Effector memory CD4-positive, alpha-beta T cell (primary cell): Measurements from ENCODE around the gene TMEM114.

ENCODE experiments used
- DNase-seq, 3 donors: peaks; one replicate each; pipeline ENCODE4 v3.0.0-alpha.2; 2020
- H3K27ac ChIP-seq: 2 replicates; pipeline ENCODE4 v1.7.0; 2013; ENCODE audit warnings: mild to moderate bottlenecking, low read length, moderate library complexity; ENCODE audit not compliant: insufficient read depth, poor library complexity, severe bottlenecking
- H3K27me3 ChIP-seq: replicated peaks from 2 replicates; pipeline ENCODE4 v1.7.0; 2013; ENCODE audit warnings: mild to moderate bottlenecking, low read length; ENCODE audit not compliant: insufficient read depth, control insufficient read depth, poor library complexity, severe bottlenecking
- H3K36me3 ChIP-seq: 2 replicates; pipeline ENCODE4 v1.7.0; 2013; ENCODE audit warnings: mild to moderate bottlenecking, low read length, moderate library complexity; ENCODE audit not compliant: control insufficient read depth, insufficient read depth
- H3K4me1 ChIP-seq: 2 replicates; pipeline ENCODE4 v1.7.0; 2013; ENCODE audit warnings: low read length, mild to moderate bottlenecking; ENCODE audit not compliant: control insufficient read depth, insufficient read depth, poor library complexity, severe bottlenecking
- H3K4me3 ChIP-seq: 2 replicates; pipeline ENCODE4 v1.7.0; 2013; ENCODE audit warnings: low read length, low read depth, mild to moderate bottlenecking; ENCODE audit not compliant: insufficient read depth, poor library complexity, severe bottlenecking
- H3K9me3 ChIP-seq: 2 replicates; pipeline ENCODE4 v1.7.0; 2013; ENCODE audit warnings: mild to moderate bottlenecking, low read length, moderate library complexity; ENCODE audit not compliant: control insufficient read depth
- total RNA-seq, 3 donors: gene quantifications; one replicate each; lab custom pipeline; 2026; lab: John Stamatoyannopoulos, UW

TMEM114 gene
- total RNA-seq, result 0 reads per million in 3 donors

DNA sequence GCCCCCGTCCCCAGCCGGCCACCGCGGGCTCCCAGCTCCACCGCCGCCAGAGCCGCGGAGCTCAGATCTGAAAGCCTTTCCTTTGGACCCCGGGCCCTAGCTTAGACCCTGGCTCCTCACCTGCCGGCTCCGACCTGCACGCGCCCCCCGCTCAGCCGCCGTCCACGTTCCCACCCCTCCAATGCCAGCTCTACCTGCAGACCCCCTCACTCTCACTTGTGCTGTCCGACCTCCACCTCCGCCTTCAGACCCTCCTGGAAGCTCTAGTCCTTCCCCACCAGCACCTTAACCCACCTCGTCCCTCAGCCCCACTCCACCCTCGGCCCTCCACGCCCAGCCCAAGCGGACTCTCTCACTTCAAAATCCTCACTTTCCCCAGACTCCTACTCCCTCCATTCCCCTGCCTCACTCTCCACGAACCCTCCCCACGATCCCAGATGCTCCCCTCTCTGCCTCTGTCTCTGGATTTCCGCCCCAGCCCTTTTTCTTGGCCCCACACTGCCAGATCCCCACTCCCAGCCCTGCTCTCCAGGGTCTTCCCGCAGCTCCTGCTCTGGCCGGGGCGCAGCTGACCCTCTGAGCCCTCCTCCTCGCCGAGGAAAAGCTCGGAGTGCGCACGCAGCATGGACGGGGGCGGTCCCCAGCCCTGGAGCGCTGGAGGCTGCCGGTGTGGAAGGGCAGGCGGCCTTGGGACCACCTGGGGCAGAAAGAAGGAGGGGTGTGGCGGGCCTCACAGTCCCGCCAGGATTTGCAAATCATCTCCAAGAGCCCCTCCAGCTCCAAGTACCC, at the start of gene TMEM114:
Gene TMEM114, minus strand, starts transcription at position 612 of the 789 bp plus-strand sequence. CDS start 673 bp downstream, outside the sequence.
- H3K4me3 ChIP-seq, result no peak within 1 kb of the TSS
- no peak for DNase-seq
- H3K9me3 ChIP-seq, result no peaks in the 10 kb centered on the region
- H3K27ac ChIP-seq, result no peak within 1 kb of the TSS
- peaks cover 11% of the 10 kb centered on the region for H3K27me3 ChIP-seq
- H3K4me1 ChIP-seq, result peaks cover 8% of the 10 kb centered on the region
- H3K36me3 ChIP-seq, result no peaks in the 10 kb centered on the region

DNA sequence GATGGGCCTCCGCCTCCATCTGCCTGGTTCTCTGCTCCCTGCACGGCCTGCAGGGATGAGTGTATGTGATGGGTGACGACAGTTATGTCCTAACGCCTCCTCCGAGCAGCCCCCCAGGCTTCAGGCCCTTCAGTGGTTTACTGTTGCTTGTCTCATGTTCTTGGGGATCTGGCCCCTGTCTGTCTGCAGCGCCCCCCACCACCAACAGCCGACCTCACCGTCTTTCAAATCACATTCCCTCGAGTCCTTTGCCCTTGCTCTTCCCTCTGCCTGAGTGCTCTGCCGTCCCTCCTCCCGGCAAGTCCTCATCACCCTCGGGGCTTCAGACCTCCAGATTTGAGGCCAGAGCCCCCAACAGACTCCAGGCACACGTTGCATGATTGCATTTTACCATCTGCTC, 49.4 kb upstream of the TMEM114 start:
- no peak for DNase-seq
- peaks cover 63% of the 10 kb centered on the region for H3K36me3 ChIP-seq
- H3K4me1 ChIP-seq, result peaks cover 2% of the 10 kb centered on the region
- no peak overlapping the region for H3K27ac ChIP-seq
- H3K4me3 ChIP-seq, result no peak overlapping the region
- H3K9me3 ChIP-seq, result no peaks in the 10 kb centered on the region
- no peaks in the 10 kb centered on the region for H3K27me3 ChIP-seq

DNA sequence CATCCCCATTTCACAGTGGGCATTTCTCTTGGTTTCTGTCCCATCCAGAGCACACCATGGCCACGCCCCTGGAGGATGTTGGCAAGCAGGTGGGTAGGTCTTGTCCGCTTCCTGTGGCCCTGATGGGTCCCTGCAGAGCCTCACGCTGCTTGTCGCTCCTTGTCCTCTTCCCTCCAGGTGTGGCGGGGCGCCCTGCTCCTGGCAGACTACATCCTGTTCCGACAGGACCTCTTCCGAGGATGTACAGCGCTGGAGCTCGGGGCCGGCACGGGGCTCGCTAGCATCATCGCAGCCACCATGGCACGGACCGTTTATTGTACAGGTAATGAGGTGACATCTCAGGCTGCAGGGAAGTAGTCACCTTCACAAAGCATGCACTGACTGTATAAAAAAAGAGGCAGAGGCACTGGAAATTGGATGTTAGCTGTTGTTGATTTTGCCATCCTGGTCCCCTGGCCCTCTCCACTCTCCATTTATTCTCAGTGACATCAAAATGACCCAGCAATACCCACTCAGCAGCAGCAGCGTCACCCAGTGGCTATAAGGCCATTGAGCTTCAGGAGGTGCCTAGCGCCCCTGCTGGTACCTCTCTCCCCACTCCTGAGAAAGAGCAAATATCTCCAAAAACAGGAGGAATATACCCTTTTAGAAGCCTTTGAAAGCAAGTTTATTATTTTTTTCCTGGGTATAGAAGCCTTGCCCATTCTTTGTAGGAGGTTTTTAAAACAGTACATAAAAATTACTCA, 44.9 kb upstream of the TMEM114 start:
- DNase-seq, result no peak
- no peaks in the 10 kb centered on the region for H3K9me3 ChIP-seq
- H3K27ac ChIP-seq, result no peak overlapping the region
- no peak overlapping the region for H3K4me3 ChIP-seq
- no peaks in the 10 kb centered on the region for H3K4me1 ChIP-seq
- H3K36me3 ChIP-seq, result peaks cover 69% of the 10 kb centered on the region
- H3K27me3 ChIP-seq, result no peaks in the 10 kb centered on the region

DNA sequence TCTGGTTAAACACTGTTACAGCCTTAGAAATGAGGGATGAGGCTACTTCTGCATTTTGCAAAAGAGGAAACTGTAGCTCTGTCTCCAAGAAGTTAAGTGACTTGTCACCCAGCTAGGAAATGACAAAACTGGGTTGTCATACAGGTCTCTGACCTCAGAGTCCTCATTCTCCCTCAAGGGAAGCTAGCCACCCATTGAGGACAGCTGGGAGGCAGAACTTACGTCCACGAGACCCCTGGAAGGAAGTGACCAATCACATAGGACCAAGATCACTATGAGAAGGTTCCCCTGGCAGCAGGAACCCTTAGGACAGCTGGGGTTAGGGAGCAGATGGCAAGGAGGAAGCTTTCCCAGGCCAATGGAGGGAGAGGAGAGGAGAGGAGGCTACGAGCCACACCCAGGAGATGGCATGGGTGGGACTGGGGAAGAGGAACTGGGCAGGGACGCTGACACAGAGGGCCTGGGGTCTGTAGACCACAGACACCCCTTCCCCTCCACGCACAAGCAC, 42.4 kb upstream of the TMEM114 start:
- no peak overlapping the region for H3K4me3 ChIP-seq
- DNase-seq, result no peak
- H3K4me1 ChIP-seq, result no peaks in the 10 kb centered on the region
- H3K27me3 ChIP-seq, result no peaks in the 10 kb centered on the region
- no peak overlapping the region for H3K27ac ChIP-seq
- H3K9me3 ChIP-seq, result no peaks in the 10 kb centered on the region
- H3K36me3 ChIP-seq, result peaks cover 75% of the 10 kb centered on the region

DNA sequence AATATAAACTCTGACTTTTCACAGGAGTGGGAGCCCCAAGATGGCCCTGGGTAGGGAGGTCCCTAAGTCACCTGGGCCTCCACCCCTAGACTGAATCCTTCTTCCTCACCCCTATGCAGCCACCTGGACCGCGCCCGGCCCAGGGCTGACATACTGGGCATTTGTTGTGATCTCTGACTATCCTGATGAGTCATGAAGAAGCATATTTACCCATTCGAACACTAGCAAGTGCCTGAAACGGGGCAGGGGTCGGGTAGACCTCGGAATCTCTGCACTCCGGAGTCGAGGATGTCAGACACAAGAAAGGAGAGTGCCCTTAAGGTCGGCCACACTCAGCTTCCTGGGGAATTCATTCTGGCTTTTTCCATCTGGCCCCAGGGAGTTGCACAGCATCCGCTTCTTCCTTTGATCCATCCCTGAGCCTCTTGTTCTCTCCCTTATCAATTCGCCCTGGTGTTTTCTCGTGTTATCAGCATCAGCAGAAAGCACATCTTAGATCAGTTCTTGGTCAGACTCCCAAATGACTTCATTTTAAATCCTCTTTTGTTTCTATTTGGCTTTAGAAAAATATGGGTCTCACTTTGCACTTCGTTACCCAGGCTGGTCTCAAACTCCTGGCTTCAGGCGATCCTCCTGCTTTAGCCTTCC, 41.6 kb upstream of the TMEM114 start:
- Histone ChIP-seq H3K4me1 (no peaks in the 10 kb centered on the region), H3K9me3 (no peaks in the 10 kb centered on the region), H3K27ac (no peak overlapping the region), H3K36me3 (peaks cover 77% of the 10 kb centered on the region), H3K27me3 (no peaks in the 10 kb centered on the region), H3K4me3 (no peak overlapping the region)
- no peak for DNase-seq

DNA sequence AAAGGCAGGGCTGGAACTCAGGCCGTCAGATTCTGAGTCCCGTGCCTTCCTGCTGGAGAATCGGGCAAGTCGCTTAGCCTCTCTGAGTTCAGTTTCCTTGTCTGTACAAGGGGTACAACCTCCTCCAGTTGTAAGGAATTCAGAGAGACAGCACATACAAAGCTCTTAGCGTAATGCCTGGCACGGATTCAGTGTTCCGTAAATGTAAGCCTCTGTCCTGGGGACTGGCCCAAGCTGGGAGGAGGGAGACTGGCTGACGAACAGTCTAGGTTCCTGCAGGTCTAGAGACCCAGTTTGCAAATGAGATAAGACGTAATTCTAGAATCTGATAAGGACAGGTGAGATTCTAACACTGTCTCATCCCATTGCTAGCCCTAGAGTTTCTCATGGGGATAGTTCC, 41.1 kb upstream of the TMEM114 start:
- Histone ChIP-seq H3K36me3 (peaks cover 73% of the 10 kb centered on the region), H3K27ac (no peak overlapping the region), H3K9me3 (no peaks in the 10 kb centered on the region), H3K4me1 (no peaks in the 10 kb centered on the region), H3K4me3 (no peak overlapping the region), H3K27me3 (no peaks in the 10 kb centered on the region)
- DNase-seq, result no peak

DNA sequence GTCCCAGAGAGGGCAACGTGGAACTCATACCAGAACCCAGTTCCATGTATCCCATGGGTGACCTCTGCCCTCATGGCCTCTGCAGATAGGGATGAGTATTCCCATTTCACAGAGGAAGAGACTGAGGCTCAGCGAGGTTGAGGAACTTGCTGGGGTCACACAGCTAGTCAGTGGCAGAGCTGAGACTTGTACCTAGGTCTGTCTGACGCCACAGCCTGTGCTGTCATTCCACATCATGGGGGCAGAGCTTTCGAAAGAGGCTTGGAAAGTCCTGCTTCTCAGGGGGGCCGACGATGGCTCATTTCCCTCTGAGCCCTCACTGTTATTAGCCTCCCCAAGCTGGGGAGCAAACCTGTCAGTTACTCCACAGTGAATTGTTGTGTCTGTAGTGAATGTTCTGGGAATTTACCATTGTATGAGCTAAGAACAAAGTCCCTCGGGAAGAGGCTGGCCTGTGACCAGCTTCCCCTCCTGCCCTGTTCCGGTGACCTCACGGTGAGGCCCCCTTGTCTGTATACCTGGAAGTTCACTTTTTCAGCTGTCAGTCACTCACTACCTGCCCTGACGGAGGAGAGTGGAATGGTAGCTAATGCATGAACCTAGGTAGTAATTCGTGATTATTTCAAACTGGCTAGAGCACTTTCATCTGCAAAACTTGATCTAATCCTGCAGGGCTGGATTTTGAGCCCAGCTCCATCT, 40.1 kb upstream of the TMEM114 start:
- Histone ChIP-seq H3K4me1 (no peaks in the 10 kb centered on the region), H3K4me3 (no peak overlapping the region), H3K36me3 (peaks cover 76% of the 10 kb centered on the region), H3K27ac (no peak overlapping the region), H3K27me3 (no peaks in the 10 kb centered on the region), H3K9me3 (no peaks in the 10 kb centered on the region)
- no peak for DNase-seq

DNA sequence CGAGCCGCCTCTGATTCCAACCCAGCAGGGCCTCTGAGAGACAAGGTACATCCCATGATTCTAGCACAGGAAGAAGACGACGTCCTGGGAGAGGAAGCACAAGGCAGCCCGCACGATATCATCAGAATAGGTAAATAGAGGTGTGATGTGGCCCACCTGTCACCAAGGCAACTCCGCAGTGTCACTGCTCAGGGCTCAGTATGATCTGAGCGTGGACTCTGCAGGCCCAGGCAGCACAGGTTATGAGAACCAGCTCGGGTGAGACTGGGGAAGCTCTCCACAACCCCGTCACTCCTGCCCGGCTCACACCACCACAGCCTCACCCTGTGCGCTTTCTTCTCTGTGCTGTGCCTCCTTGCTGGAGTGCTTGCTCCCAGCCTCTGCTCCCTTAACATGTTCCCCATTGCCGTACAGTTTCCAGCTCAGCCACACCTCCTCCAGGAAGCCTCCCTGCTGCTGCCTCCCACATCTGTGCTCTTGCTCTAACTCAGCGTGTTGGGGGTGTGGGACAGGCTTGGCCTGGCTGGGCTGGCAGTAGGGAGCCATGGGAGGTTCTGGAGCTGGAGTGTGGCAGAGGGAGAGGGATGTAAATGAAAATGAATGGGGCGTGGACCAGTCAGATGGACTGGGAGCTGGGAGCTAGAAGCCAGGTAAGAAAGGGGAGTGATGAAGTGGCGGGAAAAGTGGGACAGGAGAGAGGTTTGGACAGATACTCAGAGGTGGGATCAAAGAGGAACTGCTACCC, 38.8 kb upstream of the TMEM114 start:
- H3K4me1 ChIP-seq, result no peaks in the 10 kb centered on the region
- H3K27me3 ChIP-seq, result no peaks in the 10 kb centered on the region
- H3K4me3 ChIP-seq, result no peak overlapping the region
- peaks cover 68% of the 10 kb centered on the region for H3K36me3 ChIP-seq
- no peaks in the 10 kb centered on the region for H3K9me3 ChIP-seq
- no peak overlapping the region for H3K27ac ChIP-seq
- no peak for DNase-seq

DNA sequence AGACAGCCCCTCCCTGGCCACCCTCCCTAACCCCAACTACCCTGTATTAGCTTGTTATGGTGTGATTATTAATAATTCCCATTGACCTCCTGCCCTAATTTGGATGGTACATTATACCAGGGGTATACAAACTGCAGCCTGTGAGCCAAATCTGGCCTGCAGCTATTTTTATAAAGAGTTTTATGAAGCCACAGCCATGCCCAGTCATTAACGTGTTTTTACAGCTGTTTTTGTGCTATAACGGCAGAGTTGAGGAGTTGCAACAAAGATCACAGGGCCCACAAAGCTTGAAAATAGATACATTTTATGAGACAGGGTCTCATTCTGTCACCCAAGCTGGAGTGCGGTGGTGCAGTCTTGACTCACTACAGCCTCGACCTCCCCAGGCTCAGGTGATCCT, 37.1 kb upstream of the TMEM114 start:
- H3K27ac ChIP-seq, result no peak overlapping the region
- no peaks in the 10 kb centered on the region for H3K4me1 ChIP-seq
- no peaks in the 10 kb centered on the region for H3K27me3 ChIP-seq
- H3K36me3 ChIP-seq, result peaks cover 60% of the 10 kb centered on the region
- H3K9me3 ChIP-seq, result no peaks in the 10 kb centered on the region
- no peak overlapping the region for H3K4me3 ChIP-seq
- no peak for DNase-seq
